ENCODE results near the gene ANKRD34C.
A peak's percentile ranks its signal among the peaks of the same experiment; 100 is the strongest.
"Not testable (repeated sequence)": the region's sequence is repeated elsewhere in the genome, so short reads cannot be mapped to it uniquely, and the experiment has no call there.

The ANKRD34C gene

GRCh38 chr15:79310985-79311900 lies 28.7 kb downstream of the ANKRD34C start, which contains the start of gene TMED3:
TSS of gene TMED3 (plus strand) at chr15:79311112. CDS start at chr15:79311250, 138 bp downstream.
- FAIRE-seq = peak; percentile 47

GRCh38 chr15:79311901-79312553 lies 29.5 kb downstream of the ANKRD34C start:
- FAIRE-seq (no peak), DNase-seq (ENCODE audit: insufficient read length, low spot score) (peak; percentile 14)

More at GRCh38 chr15:79310985-79311900, 28.7 kb downstream of the ANKRD34C start, which contains the start of gene TMED3:
- peak; percentile 98 for DNase-seq (ENCODE audit: insufficient read length, low spot score)

- DNase-seq (ENCODE audit: insufficient read length, low spot score) = no peak
- no peak for FAIRE-seq
These were observed 31.7 kb downstream of the ANKRD34C start for GRCh38 chr15:79314186-79314585.

DNA sequence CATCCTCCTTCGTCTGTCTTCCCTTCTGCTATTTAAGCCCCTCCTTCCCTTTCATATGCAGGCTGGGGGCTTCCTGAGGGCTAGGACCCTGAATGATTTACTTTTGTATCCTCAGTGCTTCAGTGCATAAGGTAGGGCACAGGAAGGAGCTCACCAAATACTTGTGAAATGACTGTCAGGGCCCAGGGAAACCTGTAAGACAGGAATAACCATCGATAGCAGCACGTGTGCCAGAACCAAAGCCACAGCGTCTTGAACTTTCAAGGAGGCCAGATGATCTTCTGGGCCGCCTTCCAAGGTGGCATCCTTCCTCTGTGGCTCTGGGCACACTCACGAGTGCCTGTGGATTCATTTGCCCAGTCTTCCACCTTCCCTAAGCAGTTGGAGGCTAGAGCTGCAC lies 32.3 kb downstream of the ANKRD34C start:
- FAIRE-seq (no peak), DNase-seq (ENCODE audit: insufficient read length, low spot score) (no peak)

DNA sequence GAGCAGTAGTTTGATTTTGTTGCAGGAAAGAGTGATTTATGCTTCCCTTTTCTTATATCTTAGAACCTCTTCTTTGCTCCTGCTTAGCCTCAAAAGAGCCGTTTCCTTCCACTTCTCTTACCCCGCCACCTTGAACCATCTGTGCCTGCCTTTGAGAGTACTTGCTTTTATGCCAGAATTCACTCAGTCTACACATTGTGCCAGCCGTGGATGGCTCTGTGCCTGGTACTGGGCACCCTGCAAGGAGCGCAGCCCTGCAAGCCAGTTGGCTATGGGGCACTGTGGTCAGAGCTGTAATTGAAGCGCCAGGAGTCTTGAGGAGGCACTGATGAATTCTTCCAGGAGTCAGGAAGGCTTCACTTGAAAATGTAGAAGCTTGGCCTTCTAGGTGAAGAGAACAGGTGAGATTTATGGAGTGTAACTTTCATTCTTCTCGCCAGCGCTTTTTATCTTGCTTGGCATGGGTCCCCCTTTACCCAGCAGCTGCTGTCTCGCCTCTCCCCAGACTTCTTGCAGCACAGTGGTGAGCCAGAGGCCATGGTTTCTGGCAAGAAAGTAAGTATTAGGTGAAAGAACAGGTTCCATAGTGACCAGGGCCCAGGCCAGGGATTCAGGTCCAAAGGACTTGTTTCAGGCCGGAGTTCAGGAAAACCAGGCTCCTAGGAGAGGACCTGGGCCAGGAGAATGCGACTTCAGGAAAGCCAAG lies 33.3 kb downstream of the ANKRD34C start:
- FAIRE-seq = no peak
- no peak for DNase-seq (ENCODE audit: insufficient read length, low spot score)

- DNase-seq (ENCODE audit: insufficient read length, low spot score) (no peak), FAIRE-seq (no peak)
These were observed 34.3 kb downstream of the ANKRD34C start for GRCh38 chr15:79316864-79317263.

GRCh38 chr15:79319973-79320372 lies 37.5 kb downstream of the ANKRD34C start:
- DNase-seq (ENCODE audit: insufficient read length, low spot score); FAIRE-seq: not testable (repeated sequence)

- DNase-seq (ENCODE audit: insufficient read length, low spot score) = no peak
- no peak for FAIRE-seq
These were observed 39.4 kb downstream of the ANKRD34C start for GRCh38 chr15:79321876-79322275.

GRCh38 chr15:79322306-79322705 lies 39.8 kb downstream of the ANKRD34C start:
- DNase-seq (ENCODE audit: insufficient read length, low spot score) (no peak), FAIRE-seq (no peak)

- DNase-seq (ENCODE audit: insufficient read length, low spot score) (no peak), FAIRE-seq (no peak)
These were observed 40.4 kb downstream of the ANKRD34C start for GRCh38 chr15:79322945-79323344.

GRCh38 chr15:79329171-79329611 lies 46.7 kb downstream of the ANKRD34C start:
- DNase-seq (ENCODE audit: insufficient read length, low spot score) (no peak), FAIRE-seq (no peak)

Data from GM19239 (cell line).